Neural crest cell (in vitro differentiated cells): ENCODE data around the gene BICDL2. TPM values are rescaled to one million over a fixed set of nuclear protein-coding genes. Genes with fewer than 3 reads are reported as not detected.

ENCODE experiments used
- DNase-seq: peaks from one replicate; pipeline ENCODE4 v3.0.0; 2021; ENCODE audit warnings: low read depth, mixed read lengths, low spot score
- H3K27ac Mint-ChIP-seq: one replicate; pipeline ENCODE4 v1.8.0; 2021; ENCODE audit warnings: mild to moderate bottlenecking, mixed read lengths; ENCODE audit not compliant: unreplicated experiment
- H3K27me3 Mint-ChIP-seq: 2 replicates; pipeline ENCODE4 v1.8.0; 2021; ENCODE audit warnings: low read depth, mild to moderate bottlenecking, mixed read lengths
- H3K36me3 Mint-ChIP-seq: 2 replicates; pipeline ENCODE4 v1.8.0; 2021; ENCODE audit warnings: low read depth, mild to moderate bottlenecking, mixed read lengths
- H3K4me1 Mint-ChIP-seq: 2 replicates; pipeline ENCODE4 v1.8.0; 2021; ENCODE audit warnings: mixed read lengths
- H3K4me3 Mint-ChIP-seq: one replicate; pipeline ENCODE4 v1.8.0; 2021; ENCODE audit warnings: mild to moderate bottlenecking, mixed read lengths
- H3K9me3 Mint-ChIP-seq: 2 replicates; pipeline ENCODE4 v1.8.0; 2021; ENCODE audit warnings: mixed read lengths
- total RNA-seq: library from RNA; stranded (reverse); gene quantifications from 2 replicates; pipeline ENCODE4 v1.2.1, GENCODE V29; 2021
- TF ChIP-seq, protein P1 (sequence below): fragments of 200-600 bp; sonication (generic); conservative IDR thresholded peaks from 2 replicates; pipeline ENCODE4 v1.5.0; 2021; ENCODE audit warnings: antibody characterized with exemption, mild to moderate bottlenecking

Gene BICDL2
- total RNA-seq, 1 donor from 2014 or later, result not detected

DNA sequence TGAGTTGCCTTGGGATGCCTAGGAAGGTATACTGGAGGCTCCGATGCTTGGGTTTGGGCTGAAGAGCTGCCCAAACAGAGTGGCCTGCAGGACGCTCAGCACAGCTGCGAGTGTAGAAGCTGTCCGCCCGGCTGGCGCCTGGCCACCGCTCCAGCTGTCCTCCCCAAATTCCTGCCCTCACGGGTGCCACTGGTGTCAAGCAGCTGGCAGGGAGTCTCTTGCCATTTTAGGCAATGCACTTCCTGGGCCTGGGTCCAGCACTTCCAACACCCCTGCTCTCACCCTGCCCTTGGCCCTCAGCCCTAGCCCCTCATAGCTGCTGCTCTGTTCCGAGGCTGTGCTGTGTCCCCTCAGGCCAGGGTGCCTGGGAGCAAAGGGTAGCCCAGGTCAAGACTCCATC lies 51.3 kb downstream of the BICDL2 start:
- Mint-ChIP-seq H3K27ac (no peak overlapping the region), H3K4me1 (peaks cover 13% of the 10 kb centered on the region), H3K36me3 (no peaks in the 10 kb centered on the region), H3K9me3 (no peaks in the 10 kb centered on the region), H3K4me3 (no peak overlapping the region), H3K27me3 (peaks cover 15% of the 10 kb centered on the region)
- DNase-seq, result no peak
- TF ChIP-seq, protein P1, sequence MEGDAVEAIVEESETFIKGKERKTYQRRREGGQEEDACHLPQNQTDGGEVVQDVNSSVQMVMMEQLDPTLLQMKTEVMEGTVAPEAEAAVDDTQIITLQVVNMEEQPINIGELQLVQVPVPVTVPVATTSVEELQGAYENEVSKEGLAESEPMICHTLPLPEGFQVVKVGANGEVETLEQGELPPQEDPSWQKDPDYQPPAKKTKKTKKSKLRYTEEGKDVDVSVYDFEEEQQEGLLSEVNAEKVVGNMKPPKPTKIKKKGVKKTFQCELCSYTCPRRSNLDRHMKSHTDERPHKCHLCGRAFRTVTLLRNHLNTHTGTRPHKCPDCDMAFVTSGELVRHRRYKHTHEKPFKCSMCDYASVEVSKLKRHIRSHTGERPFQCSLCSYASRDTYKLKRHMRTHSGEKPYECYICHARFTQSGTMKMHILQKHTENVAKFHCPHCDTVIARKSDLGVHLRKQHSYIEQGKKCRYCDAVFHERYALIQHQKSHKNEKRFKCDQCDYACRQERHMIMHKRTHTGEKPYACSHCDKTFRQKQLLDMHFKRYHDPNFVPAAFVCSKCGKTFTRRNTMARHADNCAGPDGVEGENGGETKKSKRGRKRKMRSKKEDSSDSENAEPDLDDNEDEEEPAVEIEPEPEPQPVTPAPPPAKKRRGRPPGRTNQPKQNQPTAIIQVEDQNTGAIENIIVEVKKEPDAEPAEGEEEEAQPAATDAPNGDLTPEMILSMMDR, result no peak

DNA sequence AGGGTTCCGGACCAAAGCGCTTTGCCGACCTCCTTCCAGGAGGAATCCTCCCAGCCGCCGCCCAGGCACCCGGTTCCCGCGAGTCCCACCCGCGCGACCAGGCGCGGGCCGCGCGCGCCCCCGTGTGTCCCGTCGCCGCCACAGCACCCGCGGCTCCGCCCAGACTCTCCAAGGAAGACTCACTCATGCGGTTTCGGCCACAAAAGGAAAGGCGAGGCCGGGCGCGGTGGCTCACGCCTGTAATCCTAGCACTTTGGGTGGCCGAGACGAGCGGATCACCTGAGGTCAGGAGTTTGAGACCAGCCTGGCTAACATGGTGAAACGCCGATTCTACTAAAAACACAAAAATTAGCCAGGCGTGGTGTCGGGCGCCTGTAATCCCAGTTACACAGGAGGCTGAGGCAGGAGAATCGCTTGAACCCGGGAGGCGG lies 53.0 kb downstream of the BICDL2 start:
- Mint-ChIP-seq H3K36me3 (no peaks in the 10 kb centered on the region), H3K4me3 (peak overlapping the region; percentile 72), H3K9me3 (no peaks in the 10 kb centered on the region), H3K27ac (peak overlapping the region; percentile 71), H3K4me1 (peaks cover 13% of the 10 kb centered on the region), H3K27me3 (peaks cover 15% of the 10 kb centered on the region)
- TF ChIP-seq, protein P1, result peak; percentile 92
- peak; percentile 80 for DNase-seq

GRCh38 chr16:2982402-2982801 lies 54.3 kb downstream of the BICDL2 start:
- H3K27ac Mint-ChIP-seq, result no peak overlapping the region
- H3K36me3 Mint-ChIP-seq, result no peaks in the 10 kb centered on the region
- peaks cover 17% of the 10 kb centered on the region for H3K4me1 Mint-ChIP-seq
- no peak overlapping the region for H3K4me3 Mint-ChIP-seq
- no peak for DNase-seq
- peaks cover 15% of the 10 kb centered on the region for H3K27me3 Mint-ChIP-seq
- TF ChIP-seq, protein P1, result no peak
- H3K9me3 Mint-ChIP-seq, result no peaks in the 10 kb centered on the region

GRCh38 chr16:2981899-2982250 lies 54.9 kb downstream of the BICDL2 start:
- H3K4me1 Mint-ChIP-seq, result peaks cover 22% of the 10 kb centered on the region
- DNase-seq, result no peak
- TF ChIP-seq, protein P1, result no peak
- peak overlapping the region; percentile 83 for H3K4me3 Mint-ChIP-seq
- H3K36me3 Mint-ChIP-seq, result no peaks in the 10 kb centered on the region
- peaks cover 15% of the 10 kb centered on the region for H3K27me3 Mint-ChIP-seq
- H3K27ac Mint-ChIP-seq, result no peak overlapping the region
- H3K9me3 Mint-ChIP-seq, result no peaks in the 10 kb centered on the region

- H3K4me1 Mint-ChIP-seq, result peaks cover 23% of the 10 kb centered on the region
- H3K36me3 Mint-ChIP-seq, result no peaks in the 10 kb centered on the region
- H3K9me3 Mint-ChIP-seq, result no peaks in the 10 kb centered on the region
- peaks cover 15% of the 10 kb centered on the region for H3K27me3 Mint-ChIP-seq
- TF ChIP-seq, protein P1, result no peak
- H3K27ac Mint-ChIP-seq, result peak overlapping the region; percentile 62
- no peak for DNase-seq
- H3K4me3 Mint-ChIP-seq, result peak overlapping the region; percentile 83
These were observed 55.4 kb downstream of the BICDL2 start for GRCh38 chr16:2981177-2981898.
